Right cardiac atrium (tissue), 5 donors: ENCODE results near the gene MBNL3. TPM values are rescaled to one million over a fixed set of nuclear protein-coding genes. Genes with fewer than 3 reads are reported as not detected.

Experiments used
- ATAC-seq, 2 donors: fragments of 200-7000 bp; cut with Tn5 transposase; one replicate each; pipeline versions ENCODE4 v1.8.0 to v1.9.1; 2020; ENCODE audit warnings: moderate library complexity in 2 of 2, mild to moderate bottlenecking in 1 of 2
- DNase-seq, 3 donors: peaks; one replicate each; pipeline ENCODE4 v3.0.0-alpha.2; 2020
- H3K27ac ChIP-seq: one replicate; pipeline ENCODE4 v1.5.1; 2013; ENCODE audit warnings: mild to moderate bottlenecking, low read length, control low read depth, moderate library complexity
- H3K27me3 ChIP-seq: one replicate; pipeline ENCODE4 v1.6.1; 2013; ENCODE audit not compliant: control insufficient read depth, insufficient read depth
- H3K4me1 ChIP-seq: one replicate; pipeline ENCODE4 v1.6.1; 2013; ENCODE audit warnings: low read length; ENCODE audit not compliant: control insufficient read depth, insufficient read depth
- H3K4me3 ChIP-seq: one replicate; pipeline ENCODE4 v1.5.1; 2013; ENCODE audit warnings: low read length, control low read depth
- H3K9me3 ChIP-seq: one replicate; pipeline ENCODE4 v1.6.1; 2013; ENCODE audit warnings: low read length; ENCODE audit not compliant: control insufficient read depth
- WGBS: extraction: QIAGEN DNeasy Blood & Tissue Kit; methylation state at CpG from one replicate; pipeline ENCODE4 v1.1.7; 2013; 5-methylcytosine and 5-hydroxymethylcytosine counted together
- intact Hi-C, 4 donors: fragments of 100-400 bp; cut with DNase I; formaldehyde crosslinking; loops; one replicate each; pipeline versions ENCODE4 v1.11.0 to v1.14.0; 2022 to 2023
- polyA plus RNA-seq: library from polyadenylated mRNA; stranded (reverse); fragments of 200-250 nt; gene quantifications from one replicate; pipeline ENCODE4 v1.2.3, GENCODE V29; 2013
- total RNA-seq, 4 donors: library from RNA; stranded (reverse); fragmentation: NEBNext Ultra II Directional; extraction: Animal tissue kit (Norgen Biotek cat#: 25700); gene quantifications; one replicate each; pipeline ENCODE4 v1.2.1, GENCODE V29; 2021
- donor health status: healthy with polysubstance abuse.
- donor health status: DM: no; HTN: yes; CAD: no.
- donor health status: DM: no; HTN: no; CAD: no.
- donor health status: DM: no; HTN: yes; CAD: no; lungs with severe emphysema.
- donor health status: DM: yes; HTN: yes; CAD: no.

The MBNL3 gene
- total and polyA plus RNA-seq, 5 donors: 19.2 to 169 (median 156) TPM

DNA sequence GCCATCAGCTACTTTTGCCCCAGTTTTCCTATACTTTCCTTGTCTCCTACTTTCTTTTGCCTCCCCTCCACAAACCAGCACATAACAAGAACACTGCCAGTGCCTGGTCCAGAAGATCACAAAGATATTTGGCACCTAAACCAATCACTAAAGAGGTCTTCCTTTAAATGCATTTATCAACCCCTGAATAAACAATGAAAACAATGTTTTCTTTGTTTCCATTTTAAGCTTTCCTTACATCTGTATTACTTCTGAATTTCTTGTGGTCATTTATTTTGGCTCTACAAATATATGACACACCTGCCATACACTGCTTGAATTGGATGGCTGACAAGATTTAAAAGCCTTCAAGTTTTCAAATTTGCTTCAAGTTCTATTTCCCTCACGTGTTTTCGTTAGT, 43.9 kb downstream of the MBNL3 start:
- no peak for ATAC-seq
- Histone ChIP-seq H3K27me3 (no peaks in the 10 kb centered on the region), H3K4me1 (no peaks in the 10 kb centered on the region), H3K9me3 (no peaks in the 10 kb centered on the region), H3K4me3 (no peak overlapping the region), H3K27ac (no peak overlapping the region)
- DNase-seq: no peak
- WGBS: 78% methylated on average over 2 of the region's 2 CpGs
- intact Hi-C loops: no loop called here

DNA sequence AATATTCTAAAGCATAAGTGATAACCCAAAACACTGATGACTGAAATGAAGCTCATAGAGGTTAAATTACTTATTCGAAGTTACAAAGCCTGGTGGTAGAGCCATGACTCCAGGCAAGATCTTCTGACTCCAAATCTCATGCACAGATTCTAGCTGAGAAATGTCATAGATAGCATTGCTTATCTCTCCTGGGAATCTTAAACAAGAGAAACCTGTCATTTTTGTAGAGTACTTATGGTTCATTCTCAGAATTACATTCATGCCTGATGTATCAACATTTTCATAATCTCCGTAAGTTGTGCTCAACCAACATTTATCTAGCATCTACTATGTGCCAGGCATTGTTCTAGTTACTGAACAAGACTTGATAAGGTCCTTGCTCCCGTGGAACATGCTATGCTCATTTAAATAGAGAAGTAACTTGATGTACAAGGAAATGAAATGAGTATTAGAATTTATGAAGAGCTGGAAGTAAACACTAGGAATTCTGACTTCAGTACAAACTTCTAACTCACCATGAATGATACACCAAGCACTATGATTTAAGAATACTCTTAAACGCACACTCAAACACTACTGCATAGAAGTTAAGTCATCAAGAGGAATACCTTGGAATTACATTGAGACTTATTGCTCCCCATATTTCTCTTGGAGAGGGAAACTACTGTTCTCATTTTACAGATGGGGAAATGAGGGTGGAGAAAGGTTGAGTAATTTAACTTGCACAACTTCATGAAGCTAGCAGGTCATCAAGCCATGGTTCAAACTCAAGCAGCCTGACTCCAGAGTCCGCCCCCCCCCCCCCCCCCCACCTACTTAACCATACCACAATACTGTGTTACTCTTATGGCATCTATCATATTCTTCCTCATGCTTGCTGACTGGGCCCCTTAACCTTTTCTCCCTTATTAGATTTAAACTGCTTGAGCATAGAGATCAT, 45.4 kb downstream of the MBNL3 start:
- no peaks in the 10 kb centered on the region for H3K27me3 ChIP-seq
- WGBS: 62% methylated on average over 5 of the region's 5 CpGs
- no peak overlapping the region for H3K27ac ChIP-seq
- intact Hi-C loops: no loop called here
- H3K4me1 ChIP-seq: no peaks in the 10 kb centered on the region
- DNase-seq: no peak
- ATAC-seq: no peak
- H3K4me3 ChIP-seq: no peak overlapping the region
- no peaks in the 10 kb centered on the region for H3K9me3 ChIP-seq

DNA sequence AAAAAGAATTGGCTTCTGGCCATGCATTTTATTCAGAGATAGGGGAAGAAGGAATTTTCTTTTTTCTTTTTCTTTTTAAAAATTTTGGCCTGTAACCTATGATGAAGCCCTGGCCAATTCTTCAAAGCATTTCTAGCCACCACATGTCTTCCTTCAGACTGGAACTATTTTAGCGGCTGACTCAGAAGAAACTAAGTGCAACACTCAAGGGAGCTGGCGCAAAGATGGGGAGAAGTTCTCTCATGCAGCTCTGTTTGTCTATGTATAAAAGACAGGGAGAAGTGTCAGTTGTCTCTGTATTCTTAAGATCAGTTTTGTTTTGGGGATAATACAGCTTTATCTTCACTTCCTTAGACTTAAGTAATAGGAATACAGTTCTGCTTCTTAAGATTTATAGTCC, 46.1 kb downstream of the MBNL3 start:
- no peaks in the 10 kb centered on the region for H3K27me3 ChIP-seq
- DNase-seq: no peak
- no peak overlapping the region for H3K4me3 ChIP-seq
- no peak overlapping the region for H3K27ac ChIP-seq
- no peak for ATAC-seq
- intact Hi-C loops: no loop called here
- H3K4me1 ChIP-seq: no peaks in the 10 kb centered on the region
- 61% methylated on average over 2 of the region's 2 CpGs for WGBS
- H3K9me3 ChIP-seq: no peaks in the 10 kb centered on the region

DNA sequence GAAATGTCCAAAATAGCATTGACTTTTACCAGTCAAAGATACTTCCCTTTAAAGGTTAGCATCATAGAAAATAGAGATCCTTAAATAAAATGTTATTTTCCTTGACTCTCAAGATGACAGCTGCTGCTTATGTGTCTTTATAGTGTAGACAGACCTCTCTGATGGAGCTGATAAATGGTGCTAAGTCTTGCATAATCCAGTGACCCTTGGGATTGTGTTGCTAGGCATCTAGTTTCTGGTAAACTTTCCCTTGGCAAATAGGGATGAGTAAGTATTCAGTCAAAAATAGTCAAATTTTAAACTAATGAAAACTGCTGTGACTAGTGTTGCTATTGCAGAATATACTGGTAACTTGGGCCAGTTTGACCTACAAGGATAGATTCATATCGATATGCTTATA, 53.6 kb downstream of the MBNL3 start:
- 88% methylated on average over 1 of the region's 1 CpG for WGBS
- no peak for ATAC-seq
- DNase-seq: no peak
- intact Hi-C loops: no loop called here
- Histone ChIP-seq H3K4me3 (no peak overlapping the region), H3K27me3 (no peaks in the 10 kb centered on the region), H3K9me3 (no peaks in the 10 kb centered on the region), H3K27ac (no peak overlapping the region), H3K4me1 (no peaks in the 10 kb centered on the region)

DNA sequence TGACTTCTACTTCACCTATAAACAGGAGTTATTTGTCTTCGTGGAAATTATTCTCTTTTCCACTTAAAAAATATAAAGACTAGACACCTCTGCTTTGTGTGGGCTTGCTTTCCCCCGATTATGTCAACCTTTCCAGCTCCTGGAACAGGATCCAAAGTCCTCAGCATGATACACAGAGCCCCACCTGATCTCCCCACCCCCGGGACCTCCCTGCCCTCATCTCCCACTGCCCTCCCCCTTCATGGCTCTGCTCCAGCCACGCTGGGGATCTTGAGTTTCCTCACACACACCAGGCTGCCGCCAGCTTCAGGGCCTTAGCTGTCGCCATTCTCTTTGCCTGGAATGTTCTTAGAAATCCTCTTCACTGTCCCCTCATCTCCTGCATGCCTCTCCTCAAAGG, 55.3 kb downstream of the MBNL3 start:
- no peaks in the 10 kb centered on the region for H3K27me3 ChIP-seq
- H3K4me1 ChIP-seq: no peaks in the 10 kb centered on the region
- DNase-seq (no peak), ATAC-seq (no peak)
- intact Hi-C loops: no loop called here
- no peak overlapping the region for H3K4me3 ChIP-seq
- 91% methylated on average over 6 of the region's 6 CpGs for WGBS
- no peaks in the 10 kb centered on the region for H3K9me3 ChIP-seq
- no peak overlapping the region for H3K27ac ChIP-seq

DNA sequence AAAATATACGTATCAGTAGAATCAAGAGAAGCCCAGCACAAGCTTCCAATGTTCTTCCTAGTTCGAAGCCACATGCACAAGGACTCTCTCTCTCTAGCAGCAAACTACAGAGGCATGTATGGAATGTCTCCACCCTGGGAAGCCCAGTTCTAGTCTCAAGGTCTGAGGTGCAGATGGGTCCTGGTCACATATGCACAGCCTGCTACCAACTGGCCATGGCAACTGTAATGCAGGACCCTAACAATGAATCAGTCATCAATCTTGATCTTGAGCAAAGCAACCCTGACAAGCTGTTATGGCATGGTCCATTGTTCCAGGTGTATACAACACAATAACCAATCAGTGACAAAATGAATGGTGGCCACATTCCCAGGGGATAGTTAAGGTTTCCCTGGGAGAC, 55.8 kb downstream of the MBNL3 start:
- WGBS: 96% methylated on average over 2 of the region's 2 CpGs
- no peaks in the 10 kb centered on the region for H3K4me1 ChIP-seq
- no peaks in the 10 kb centered on the region for H3K27me3 ChIP-seq
- H3K4me3 ChIP-seq: no peak overlapping the region
- H3K9me3 ChIP-seq: no peaks in the 10 kb centered on the region
- H3K27ac ChIP-seq: no peak overlapping the region
- no peak for ATAC-seq
- DNase-seq: no peak
- intact Hi-C loops: no loop called here

DNA sequence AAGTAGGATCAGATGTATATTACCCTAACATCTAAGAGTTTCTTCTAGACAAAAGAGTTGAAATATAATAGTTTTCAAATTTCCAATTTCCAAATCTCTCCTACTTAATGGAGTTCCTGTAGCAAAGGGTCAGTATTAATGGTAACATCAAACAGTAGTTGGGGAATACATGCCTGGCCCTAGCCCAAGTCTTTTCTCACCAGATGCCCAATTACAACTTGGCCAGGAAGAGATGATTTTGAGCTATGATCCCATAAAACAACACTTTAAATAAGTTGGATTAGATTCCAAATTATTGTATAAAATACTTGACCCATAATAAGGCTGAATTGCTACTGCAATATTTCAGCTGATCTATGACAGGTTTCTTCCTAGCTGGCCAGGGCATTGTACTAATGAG, 59.9 kb downstream of the MBNL3 start:
- no peak overlapping the region for H3K4me3 ChIP-seq
- H3K27me3 ChIP-seq: no peaks in the 10 kb centered on the region
- H3K9me3 ChIP-seq: no peaks in the 10 kb centered on the region
- H3K4me1 ChIP-seq: no peaks in the 10 kb centered on the region
- no peak overlapping the region for H3K27ac ChIP-seq
- DNase-seq (no peak), ATAC-seq (no peak)
- intact Hi-C loops: no loop called here

DNA sequence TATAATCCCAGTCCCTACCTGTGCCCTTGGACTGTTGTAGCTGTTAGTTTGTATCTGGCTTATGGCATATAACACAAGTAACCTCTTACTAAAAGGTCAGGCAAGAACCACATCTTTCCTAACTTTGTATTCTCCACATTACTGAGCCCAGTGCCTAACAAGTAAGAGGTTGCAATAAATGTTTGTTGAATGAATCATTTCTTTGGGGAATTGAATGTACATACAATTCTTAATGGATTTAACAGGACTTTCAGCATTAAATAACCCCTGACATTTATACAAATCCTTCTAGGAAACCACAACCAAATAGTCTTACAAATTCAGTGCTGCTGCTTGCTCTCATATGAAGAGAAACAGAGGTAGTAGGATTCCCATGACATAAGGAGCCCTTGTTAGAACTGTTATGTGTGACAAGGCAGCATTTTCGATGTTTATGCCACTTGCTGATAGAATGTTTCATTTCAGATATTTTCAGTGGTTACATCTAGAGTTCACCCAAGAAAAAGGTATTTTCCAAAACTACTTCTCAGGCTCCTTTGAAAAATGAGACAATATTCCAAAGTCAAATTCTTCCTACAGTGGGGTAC, 62.0 kb downstream of the MBNL3 start:
- no peaks in the 10 kb centered on the region for H3K27me3 ChIP-seq
- intact Hi-C loops: no loop called here
- no peaks in the 10 kb centered on the region for H3K9me3 ChIP-seq
- WGBS: 94% methylated on average over 1 of the region's 1 CpG
- no peak overlapping the region for H3K27ac ChIP-seq
- DNase-seq: no peak
- H3K4me3 ChIP-seq: no peak overlapping the region
- no peaks in the 10 kb centered on the region for H3K4me1 ChIP-seq
- no peak for ATAC-seq

DNA sequence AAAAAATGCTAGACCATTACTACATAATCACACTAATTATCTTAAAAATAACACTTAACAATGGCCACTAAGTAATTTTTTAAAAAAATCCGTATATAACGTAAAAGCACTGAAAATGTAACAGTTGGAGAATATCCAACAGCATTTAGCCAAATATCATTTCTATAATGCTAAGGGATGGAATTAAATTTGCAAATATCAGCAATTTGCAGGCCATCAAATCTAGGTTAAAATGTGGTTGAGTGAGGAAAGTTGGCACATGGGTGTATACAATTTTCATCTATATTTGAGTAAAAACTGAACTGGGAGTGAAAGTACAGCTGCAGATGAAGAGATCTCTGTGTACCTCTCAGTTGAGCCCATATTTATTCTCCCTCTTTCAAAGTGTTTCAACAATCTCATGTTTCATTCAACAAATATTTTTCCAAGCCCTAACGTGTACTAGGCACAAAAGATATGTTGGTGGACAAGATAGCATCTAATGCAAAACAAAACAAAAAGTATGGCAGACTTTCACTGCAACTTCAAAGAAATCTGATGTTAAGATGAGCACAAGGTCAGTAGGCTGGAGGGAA, 63.0 kb downstream of the MBNL3 start:
- no peak for DNase-seq
- intact Hi-C loops: no loop called here
- no peak for ATAC-seq
- no peaks in the 10 kb centered on the region for H3K4me1 ChIP-seq
- no peak overlapping the region for H3K27ac ChIP-seq
- H3K27me3 ChIP-seq: no peaks in the 10 kb centered on the region
- no peak overlapping the region for H3K4me3 ChIP-seq
- H3K9me3 ChIP-seq: no peaks in the 10 kb centered on the region
- WGBS: 82% methylated on average over 3 of the region's 3 CpGs

DNA sequence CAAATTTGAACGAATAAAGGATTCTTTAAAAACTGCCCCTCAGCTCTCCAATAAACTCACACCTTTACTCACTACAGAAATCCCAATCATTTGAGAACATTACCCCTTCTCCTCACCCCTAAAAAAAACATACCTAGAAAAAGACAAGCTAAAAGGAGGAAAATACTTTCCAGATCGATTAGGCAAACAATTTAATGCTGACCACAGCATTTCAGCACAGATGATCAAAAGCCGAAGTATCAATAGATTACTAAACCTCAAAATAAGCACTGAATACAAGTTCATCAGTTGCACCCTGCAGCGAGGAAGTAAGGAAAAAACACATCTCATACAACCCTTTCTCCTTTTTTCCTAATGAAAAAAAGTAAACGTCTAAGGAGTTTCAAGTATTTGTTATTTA, 65.5 kb downstream of the MBNL3 start:
- Histone ChIP-seq H3K27ac (no peak overlapping the region), H3K4me1 (no peaks in the 10 kb centered on the region), H3K9me3 (no peaks in the 10 kb centered on the region), H3K4me3 (no peak overlapping the region), H3K27me3 (no peaks in the 10 kb centered on the region)
- WGBS: 88% methylated on average over 5 of the region's 5 CpGs
- ATAC-seq (no peak), DNase-seq (no peak)
- intact Hi-C loops: no loop called here

DNA sequence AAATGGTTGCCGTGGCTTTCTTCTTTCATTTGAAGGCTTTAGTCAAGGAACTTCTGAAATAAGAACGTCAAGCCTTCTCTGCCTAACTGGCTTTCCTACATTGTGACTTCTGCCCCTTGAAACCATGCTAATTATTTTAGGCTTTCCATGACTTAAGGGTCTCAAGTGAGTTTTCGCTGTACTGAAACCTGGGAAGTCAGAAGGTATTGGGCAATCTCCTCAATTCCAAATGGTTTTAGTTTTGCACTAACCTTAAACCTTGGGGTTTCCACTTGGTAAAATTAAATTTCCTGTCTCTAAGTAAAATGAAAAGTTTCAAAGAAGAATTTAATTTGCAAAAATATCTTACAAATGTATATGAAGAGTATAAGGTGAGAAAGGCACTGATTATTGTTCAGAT, 73.8 kb downstream of the MBNL3 start:
- DNase-seq: no peak
- no peak overlapping the region for H3K27ac ChIP-seq
- no peaks in the 10 kb centered on the region for H3K27me3 ChIP-seq
- intact Hi-C loops: no loop called here
- H3K9me3 ChIP-seq: no peaks in the 10 kb centered on the region
- no peak overlapping the region for H3K4me3 ChIP-seq
- no peak for ATAC-seq
- WGBS: 98% methylated on average over 3 of the region's 3 CpGs
- H3K4me1 ChIP-seq: no peaks in the 10 kb centered on the region
